Stimulated activated CD4-positive, alpha-beta T cell treated with anti-CD3 and anti-CD28 coated beads, Interleukin-12 subunit alpha, Interleukin-12 subunit beta, amount 100 ng/mL, for 4 hours (primary cell): ENCODE data around the gene IRF6.

ENCODE experiments used
- DNase-seq: peaks from one replicate; pipeline ENCODE4 v3.0.0-alpha.2; 2020

Gene IRF6

GRCh38 chr1:209786146-209786545, 19.8 kb downstream of the IRF6 start:
- DNase-seq = no peak

- DNase-seq = no peak
Measured at GRCh38 chr1:209785592-209785991, 20.4 kb downstream of the IRF6 start.

- peak; percentile 99 for DNase-seq
Measured at GRCh38 chr1:209784265-209785169, 21.4 kb downstream of the IRF6 start, which contains the start of gene C1orf74. TSS of gene C1orf74 (minus strand) at chr1:209784559. CDS start at chr1:209783634, 925 bp downstream.

- no peak for DNase-seq
Measured at GRCh38 chr1:209783386-209783785, 22.6 kb downstream of the IRF6 start.

- DNase-seq = no peak
Measured at GRCh38 chr1:209780268-209780667, 25.7 kb downstream of the IRF6 start.

- no peak for DNase-seq
Measured at GRCh38 chr1:209778102-209778501, 27.8 kb downstream of the IRF6 start.

GRCh38 chr1:209777587-209777986, 28.4 kb downstream of the IRF6 start:
- no peak for DNase-seq

GRCh38 chr1:209775678-209776077, 30.3 kb downstream of the IRF6 start:
- DNase-seq = no peak

- no peak for DNase-seq
Measured at GRCh38 chr1:209774592-209774991, 31.4 kb downstream of the IRF6 start.

- DNase-seq = no peak
Measured at GRCh38 chr1:209772126-209772525, 33.8 kb downstream of the IRF6 start.

- DNase-seq = no peak
Measured at GRCh38 chr1:209770636-209771415, 35.1 kb downstream of the IRF6 start.

GRCh38 chr1:209769971-209770370, 36.0 kb downstream of the IRF6 start:
- DNase-seq = no peak

GRCh38 chr1:209769171-209769904, 36.6 kb downstream of the IRF6 start:
- peak; percentile 59 for DNase-seq

- peak; percentile 64 for DNase-seq
Measured at GRCh38 chr1:209768354-209768774, 37.6 kb downstream of the IRF6 start.

GRCh38 chr1:209767706-209768105, 38.2 kb downstream of the IRF6 start:
- DNase-seq = no peak

- DNase-seq = no peak
Measured at GRCh38 chr1:209767096-209767495, 38.8 kb downstream of the IRF6 start.

- DNase-seq = no peak
Measured at GRCh38 chr1:209766051-209766450, 39.9 kb downstream of the IRF6 start.

GRCh38 chr1:209761011-209761635, 44.8 kb downstream of the IRF6 start:
- no peak for DNase-seq

- no peak for DNase-seq
Measured at GRCh38 chr1:209759829-209760359, 46.0 kb downstream of the IRF6 start.

GRCh38 chr1:209758400-209758799, 47.5 kb downstream of the IRF6 start:
- DNase-seq = peak; percentile 15

GRCh38 chr1:209756615-209757445, 49.1 kb downstream of the IRF6 start:
- peak; percentile 15 for DNase-seq
